NOMO-1 treated with DMSO at 0.1 percent for 48 hours (cell line): ENCODE data around the gene CDY1B.
"Not testable (repeated sequence)": the region's sequence is repeated elsewhere in the genome, so short reads cannot be mapped to it uniquely, and the experiment has no call there.

Experiments used
- DNase-seq: peaks from one replicate; lab custom pipeline; 2025; ENCODE audit not compliant: unreplicated experiment; lab: John Stamatoyannopoulos, UW

Gene CDY1B, protein sequence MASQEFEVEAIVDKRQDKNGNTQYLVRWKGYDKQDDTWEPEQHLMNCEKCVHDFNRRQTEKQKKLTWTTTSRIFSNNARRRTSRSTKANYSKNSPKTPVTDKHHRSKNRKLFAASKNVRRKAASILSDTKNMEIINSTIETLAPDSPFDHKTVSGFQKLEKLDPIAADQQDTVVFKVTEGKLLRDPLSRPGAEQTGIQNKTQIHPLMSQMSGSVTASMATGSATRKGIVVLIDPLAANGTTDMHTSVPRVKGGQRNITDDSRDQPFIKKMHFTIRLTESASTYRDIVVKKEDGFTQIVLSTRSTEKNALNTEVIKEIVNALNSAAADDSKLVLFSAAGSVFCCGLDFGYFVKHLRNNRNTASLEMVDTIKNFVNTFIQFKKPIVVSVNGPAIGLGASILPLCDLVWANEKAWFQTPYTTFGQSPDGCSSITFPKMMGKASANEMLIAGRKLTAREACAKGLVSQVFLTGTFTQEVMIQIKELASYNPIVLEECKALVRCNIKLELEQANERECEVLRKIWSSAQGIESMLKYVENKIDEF

DNA sequence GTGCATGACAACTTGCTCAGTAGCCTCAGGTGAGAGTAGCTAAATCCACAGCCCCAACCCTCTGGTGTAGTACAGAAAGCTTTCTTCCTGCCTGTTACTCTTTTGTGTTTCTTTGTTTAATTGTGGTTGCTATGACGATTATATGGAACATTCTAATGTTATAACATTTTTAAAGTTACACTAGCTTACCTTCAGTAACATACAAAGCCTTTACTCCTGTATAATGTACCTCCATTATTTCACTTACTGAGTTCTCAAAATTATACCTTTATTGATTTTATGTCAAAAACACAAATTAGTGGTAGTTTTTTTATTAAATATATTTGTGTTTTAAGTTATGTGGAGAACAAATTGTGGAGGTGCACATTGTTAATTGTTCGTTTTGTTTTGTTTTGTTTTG, at the start of gene CDY1B:
CDY1B (minus strand) TSS at position 101 of the 400 bp plus-strand sequence. CDS start 331 bp downstream, outside the sequence.
- DNase-seq: not testable (repeated sequence)

DNA sequence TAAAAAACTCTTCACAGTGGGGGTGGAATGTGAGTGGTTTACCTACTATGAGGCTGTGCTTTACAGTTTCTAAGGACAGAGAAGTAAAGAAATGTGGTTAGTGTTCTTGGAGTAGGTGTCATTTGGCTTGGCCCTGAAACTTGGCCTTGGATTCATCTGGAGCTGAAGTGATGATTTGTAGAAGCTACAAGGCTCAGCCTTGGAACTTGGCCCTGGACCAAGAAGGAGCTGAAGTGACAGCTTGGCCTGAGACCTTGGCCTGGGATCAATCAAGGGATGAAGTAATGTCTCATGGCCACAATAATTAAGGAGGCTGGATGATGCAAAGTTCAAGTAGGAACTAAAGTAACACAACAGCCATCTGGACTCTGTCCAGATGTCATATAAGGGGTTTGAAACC, 1.7 kb upstream of the CDY1B start:
- not testable (repeated sequence) for DNase-seq

DNA sequence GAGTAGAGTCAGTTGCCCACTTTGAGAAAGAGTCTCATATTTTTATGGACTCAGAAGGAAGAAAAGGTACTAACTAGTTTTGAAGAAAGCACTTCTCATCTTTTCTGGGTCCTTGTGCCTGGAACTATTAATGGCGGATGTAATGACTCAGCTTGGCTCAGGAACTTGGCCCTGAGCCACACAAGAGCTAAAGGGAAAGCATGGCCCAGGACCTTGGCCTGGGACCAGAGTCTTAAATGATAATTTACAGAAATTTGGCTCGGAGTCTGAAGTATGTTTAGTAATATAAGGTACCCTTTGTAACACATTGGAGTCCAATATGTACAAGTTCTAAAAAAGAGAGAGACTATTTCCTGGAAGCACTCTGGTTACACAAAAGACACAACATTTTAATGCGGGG, 4.6 kb downstream of the CDY1B start:
- DNase-seq: not testable (repeated sequence)

DNA sequence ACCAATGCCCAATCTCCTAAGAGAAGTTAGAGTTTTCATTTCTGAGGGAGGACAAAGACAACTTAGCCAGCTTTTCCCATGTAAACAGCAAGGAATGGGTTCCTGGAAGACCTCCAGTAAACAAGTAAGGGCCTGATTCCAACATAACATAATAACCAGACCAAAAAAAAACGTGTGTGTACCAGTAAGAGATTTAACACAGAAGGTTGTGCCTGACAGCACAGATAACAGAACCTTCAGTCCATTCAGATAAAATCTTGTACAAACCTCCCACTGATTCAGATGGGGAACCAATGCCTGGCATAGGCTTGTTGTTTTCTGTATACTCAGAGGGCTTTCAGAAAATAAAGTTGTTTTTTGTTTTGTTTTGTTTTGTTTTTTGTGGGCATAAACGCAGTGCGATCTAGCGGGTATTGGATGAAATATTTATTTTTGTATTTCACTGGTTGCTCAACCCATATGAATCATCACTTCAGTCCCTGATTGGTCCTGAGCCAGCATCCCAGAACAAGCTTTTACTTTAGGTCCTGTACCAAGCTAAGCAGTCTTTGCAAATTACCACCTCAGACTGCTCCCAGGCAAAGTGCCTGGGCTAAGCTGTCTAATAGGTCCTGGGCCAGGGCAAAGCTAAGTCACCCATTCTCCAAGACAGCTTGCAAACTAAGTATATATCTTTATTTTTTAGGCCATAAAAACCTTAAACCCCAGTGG, 8.7 kb downstream of the CDY1B start:
- not testable (repeated sequence) for DNase-seq

- not testable (repeated sequence) for DNase-seq
These were observed 21.4 kb downstream of the CDY1B start for GRCh38 chrY:24026212-24027103.
